ENCODE results near the gene OPCML. TPM values are rescaled to one million over a fixed set of nuclear protein-coding genes. Genes with fewer than 3 reads are reported as not detected.

The OPCML gene
- total and polyA plus RNA-seq, 2 donors (not counting 1 experiment from before 2014, with no cell fraction given): not detected

GRCh38 chr11:133149698-133150097 lies 382.6 kb downstream of the OPCML start:
- Histone ChIP-seq H3K4me2 (replicated peaks; ENCODE audit: low read depth, low read length, poor library complexity, severe bottlenecking) (no peak overlapping the region), H3K27me3 (replicated peaks in 1 of 4; ENCODE audit: control extremely low read depth in 1 of 4, control insufficient read depth in 3 of 4, insufficient read depth in 4 of 4, low read length in 3 of 4) (peaks cover 0 to 4% (median 0%) of the 10 kb centered on the region in 4 experiments), H3K4me1 (ENCODE audit: control insufficient read depth in 2 of 2, insufficient read depth in 2 of 2, low read length in 2 of 2) (no peaks in the 10 kb centered on the region), H3K4me3 (ENCODE audit: control extremely low read depth in 1 of 5, extremely low read depth in 1 of 5, insufficient read depth in 1 of 5, low read depth in 2 of 5, low read length in 4 of 5) (no peak overlapping the region), H2AFZ (ENCODE audit: insufficient read depth, low read depth, low read length, poor library complexity, severe bottlenecking) (no peak overlapping the region), H4K20me1 (ENCODE audit: control insufficient read depth, insufficient read depth, low read length, poor library complexity, severe bottlenecking) (no peaks in the 10 kb centered on the region), H3K9me3 (ENCODE audit: control extremely low read depth in 1 of 3, control insufficient read depth in 2 of 3, insufficient read depth in 1 of 3, low read length in 2 of 3) (peaks cover 0 to 11% (median 0%) of the 10 kb centered on the region in 3 donors), H3K27ac (ENCODE audit: low read length in 2 of 2) (no peak overlapping the region), H3K79me2 (ENCODE audit: control insufficient read depth, insufficient read depth, low read length) (no peaks in the 10 kb centered on the region), H3K36me3 (replicated peaks in 1 of 2; ENCODE audit: control extremely low read depth in 1 of 2, control insufficient read depth in 1 of 2, extremely low read depth in 1 of 2, insufficient read depth in 2 of 2, low read length in 1 of 2) (no peaks in the 10 kb centered on the region), H3K9ac (ENCODE audit: low read length) (no peak overlapping the region)
- intact Hi-C loops (cut with micrococcal nuclease): no loop called here
- ChIA-PET CTCF (no interaction called here), POLR2A (no interaction called here)
- Mint-ChIP-seq H3K27ac (no peak overlapping the region), H3K9me3 (ENCODE audit: insufficient read depth) (no peaks in the 10 kb centered on the region), H3K4me3 (no peak overlapping the region), H3K27me3 (no peaks in the 10 kb centered on the region), H3K4me1 (no peaks in the 10 kb centered on the region)
- DNase-seq (no peak), ATAC-seq (ENCODE audit: low read depth) (no peak)
- WGBS (ENCODE audit: insufficient coverage): 92% methylated on average over 4 of the region's 5 CpGs
- TF ChIP-seq, protein P1, sequence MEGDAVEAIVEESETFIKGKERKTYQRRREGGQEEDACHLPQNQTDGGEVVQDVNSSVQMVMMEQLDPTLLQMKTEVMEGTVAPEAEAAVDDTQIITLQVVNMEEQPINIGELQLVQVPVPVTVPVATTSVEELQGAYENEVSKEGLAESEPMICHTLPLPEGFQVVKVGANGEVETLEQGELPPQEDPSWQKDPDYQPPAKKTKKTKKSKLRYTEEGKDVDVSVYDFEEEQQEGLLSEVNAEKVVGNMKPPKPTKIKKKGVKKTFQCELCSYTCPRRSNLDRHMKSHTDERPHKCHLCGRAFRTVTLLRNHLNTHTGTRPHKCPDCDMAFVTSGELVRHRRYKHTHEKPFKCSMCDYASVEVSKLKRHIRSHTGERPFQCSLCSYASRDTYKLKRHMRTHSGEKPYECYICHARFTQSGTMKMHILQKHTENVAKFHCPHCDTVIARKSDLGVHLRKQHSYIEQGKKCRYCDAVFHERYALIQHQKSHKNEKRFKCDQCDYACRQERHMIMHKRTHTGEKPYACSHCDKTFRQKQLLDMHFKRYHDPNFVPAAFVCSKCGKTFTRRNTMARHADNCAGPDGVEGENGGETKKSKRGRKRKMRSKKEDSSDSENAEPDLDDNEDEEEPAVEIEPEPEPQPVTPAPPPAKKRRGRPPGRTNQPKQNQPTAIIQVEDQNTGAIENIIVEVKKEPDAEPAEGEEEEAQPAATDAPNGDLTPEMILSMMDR (IDR thresholded peaks at IDR 0.05): no peak
- TF ChIP-seq EZH2 (IDR thresholded peaks at IDR 0.05; ENCODE audit: borderline replicate concordance, insufficient read depth, low read depth, low read length, poor library complexity, severe bottlenecking): no peak

- no peak overlapping the region for H3K4me3 Mint-ChIP-seq
- POLR2A ChIA-PET: no interaction called here
- DNase-seq: no peak
- H3K27ac Mint-ChIP-seq: no peak overlapping the region
- no peak overlapping the region for H3K27ac ChIP-seq (ENCODE audit: low read length in 2 of 2)
- H2AFZ ChIP-seq (ENCODE audit: insufficient read depth, low read depth, low read length, poor library complexity, severe bottlenecking): no peak overlapping the region
- no peaks in the 10 kb centered on the region for H3K4me1 Mint-ChIP-seq
- no peaks in the 10 kb centered on the region for H3K79me2 ChIP-seq (ENCODE audit: control insufficient read depth, insufficient read depth, low read length)
- TF ChIP-seq EZH2 (IDR thresholded peaks at IDR 0.05; ENCODE audit: borderline replicate concordance, insufficient read depth, low read depth, low read length, poor library complexity, severe bottlenecking): no peak
- TF ChIP-seq, protein P1 (IDR thresholded peaks at IDR 0.05): no peak
- H4K20me1 ChIP-seq (ENCODE audit: control insufficient read depth, insufficient read depth, low read length, poor library complexity, severe bottlenecking): no peaks in the 10 kb centered on the region
- H3K9ac ChIP-seq (ENCODE audit: low read length): no peak overlapping the region
- no peak for ATAC-seq (ENCODE audit: low read depth)
- no peak overlapping the region for H3K4me2 ChIP-seq (replicated peaks; ENCODE audit: low read depth, low read length, poor library complexity, severe bottlenecking)
- CTCF ChIA-PET: no interaction called here
- H3K9me3 Mint-ChIP-seq (ENCODE audit: insufficient read depth): peaks cover 3% of the 10 kb centered on the region
- H3K9me3 ChIP-seq (ENCODE audit: control extremely low read depth in 1 of 3, control insufficient read depth in 2 of 3, insufficient read depth in 1 of 3, low read length in 2 of 3): peaks cover 0 to 5% (median 0%) of the 10 kb centered on the region in 3 donors
- no peaks in the 10 kb centered on the region for H3K36me3 ChIP-seq (replicated peaks in 1 of 2; ENCODE audit: control extremely low read depth in 1 of 2, control insufficient read depth in 1 of 2, extremely low read depth in 1 of 2, insufficient read depth in 2 of 2, low read length in 1 of 2)
- H3K4me3 ChIP-seq (ENCODE audit: control extremely low read depth in 1 of 5, extremely low read depth in 1 of 5, insufficient read depth in 1 of 5, low read depth in 2 of 5, low read length in 4 of 5): no peak overlapping the region
- intact Hi-C loops (cut with micrococcal nuclease): no loop called here
- H3K27me3 ChIP-seq (replicated peaks in 1 of 4; ENCODE audit: control extremely low read depth in 1 of 4, control insufficient read depth in 3 of 4, insufficient read depth in 4 of 4, low read length in 3 of 4): no peaks in the 10 kb centered on the region
- H3K4me1 ChIP-seq (ENCODE audit: control insufficient read depth in 2 of 2, insufficient read depth in 2 of 2, low read length in 2 of 2): no peaks in the 10 kb centered on the region
- WGBS (ENCODE audit: insufficient coverage): 92% methylated on average over 7 of the region's 8 CpGs
- no peaks in the 10 kb centered on the region for H3K27me3 Mint-ChIP-seq
Measured at GRCh38 chr11:133147625-133148024, 384.7 kb downstream of the OPCML start.
